HCT116 (cell line): ENCODE measurements around the gene BCAR3. TPM values are rescaled to one million over a fixed set of nuclear protein-coding genes. Genes with fewer than 3 reads are reported as not detected.

Source experiments
- ATAC-seq: fragments of 200-7000 bp; cut with Tn5 transposase; 2 replicates; pipeline ENCODE4 v1.9.1; 2020; ENCODE audit warnings: mild to moderate bottlenecking, moderate library complexity
- BruUV-seq: library from RNA; stranded (reverse); fragments of 400-500 nt; replicated peaks from 2 replicates; lab custom pipeline; 2021; lab: Mats Ljungman, UMichigan
- CTCF ChIA-PET: fragments of 300-600 bp; sonication (Branson Sonifier 250); formaldehyde crosslinking; loops from one replicate; lab custom pipeline; 2021; ENCODE audit warnings: antibody characterized with exemption; lab: Charles Lee
- POLR2A ChIA-PET: fragments of 300-600, 350-600 bp; sonication (Branson Sonifier 250); formaldehyde crosslinking; loops from one replicate; lab custom pipeline; 2021; ENCODE audit warnings: antibody characterized with exemption; lab: Charles Lee
- RAD21 ChIA-PET, 2 experiments: fragments of 300-600 bp; sonication (Branson Sonifier 250); formaldehyde crosslinking; loops; one replicate each; lab custom pipeline; 2023; ENCODE audit warnings: low total read pairs in 2 of 2; ENCODE audit not compliant: uncharacterized antibody in 2 of 2, unreplicated experiment in 2 of 2, low non-redundant PET in 1 of 2; lab: Charles Lee
- DNase-seq: peaks from one replicate; pipeline ENCODE4 v3.0.0-alpha.2; 2010; ENCODE audit warnings: low read depth, low spot score
- H2AFZ ChIP-seq: fragments of 200-600 bp; shearing (Covaris generic), sonication (generic); 2 replicates; pipeline ENCODE4 v1.6.1; 2017; ENCODE audit warnings: low read depth, mixed run types, mixed read lengths, antibody characterized with exemption, low read length; ENCODE audit not compliant: poor library complexity, severe bottlenecking
- H3K27ac ChIP-seq: 2 replicates; pipeline ENCODE4 v1.5.1; 2012; ENCODE audit warnings: low read depth, low read length
- H3K27me3 ChIP-seq: fragments of 200-600 bp; sonication (generic); 2 replicates; pipeline ENCODE4 v1.6.1; 2016; ENCODE audit warnings: mixed run types, low read length, mixed read lengths; ENCODE audit not compliant: insufficient read depth
- H3K36me3 ChIP-seq, 2 experiments: fragments of 200-500 bp in 1 of 2; fragments of 200-600 bp in 1 of 2; sonication (Bioruptor generic) in 1 of 2; sonication (generic) in 1 of 2; 2 replicates each; pipeline versions ENCODE4 v1.5.1 to v1.6.1; 2014 to 2016; ENCODE audit warnings: low read length in 2 of 2, inconsistent platforms in 1 of 2, mixed read lengths in 1 of 2, mixed run types in 1 of 2; ENCODE audit not compliant: insufficient read depth in 2 of 2, control insufficient read depth in 1 of 2
- H3K4me1 ChIP-seq, 2 experiments: fragments of 200-600 bp in 1 of 2; sonication (generic) in 1 of 2; 2 replicates each; pipeline versions ENCODE4 v1.5.1 to v1.6.1; 2012 to 2017; ENCODE audit warnings: low read length in 2 of 2, inconsistent platforms in 1 of 2, mild to moderate bottlenecking in 1 of 2, mixed read lengths in 1 of 2, mixed run types in 1 of 2, moderate library complexity in 1 of 2; ENCODE audit not compliant: insufficient read depth in 2 of 2, control insufficient read depth in 1 of 2
- H3K4me2 ChIP-seq: fragments of 200-600 bp; sonication (generic); 2 replicates; pipeline ENCODE4 v1.6.1; 2017; ENCODE audit warnings: mixed run types, low read length, mixed read lengths
- H3K4me3 ChIP-seq, 2 experiments: fragments of 200-600 bp in 1 of 2; sonication (generic) in 1 of 2; replicated peaks in 1 of 2; 2 replicates each; pipeline ENCODE4 v1.5.1; 2011 to 2016; ENCODE audit warnings: low read length in 2 of 2, control low read depth in 1 of 2, low read depth in 1 of 2, mild to moderate bottlenecking in 1 of 2, mixed read lengths in 1 of 2, mixed run types in 1 of 2
- H3K79me2 ChIP-seq: fragments of 200-600 bp; sonication (generic); 2 replicates; pipeline ENCODE4 v1.6.1; 2017; ENCODE audit warnings: mild to moderate bottlenecking, mixed run types, low read length, moderate library complexity, mixed read lengths; ENCODE audit not compliant: insufficient read depth
- H3K9ac ChIP-seq: fragments of 200-600 bp; sonication (generic); 2 replicates; pipeline ENCODE4 v1.6.1; 2016; ENCODE audit warnings: low read length, mixed read lengths
- H3K9me2 ChIP-seq: fragments of 200-600 bp; sonication (generic), shearing (Covaris generic); 2 replicates; pipeline ENCODE4 v1.6.1; 2017; ENCODE audit warnings: mixed run types, mild to moderate bottlenecking, moderate library complexity; ENCODE audit not compliant: insufficient read depth
- H3K9me3 ChIP-seq, 2 experiments: fragments of 200-500 bp in 1 of 2; fragments of 200-600 bp in 1 of 2; sonication (Bioruptor generic) in 1 of 2; sonication (generic) in 1 of 2; 2 replicates each; pipeline ENCODE4 v1.6.1; 2014 to 2017; ENCODE audit warnings: low read length in 2 of 2, mixed read lengths in 2 of 2, inconsistent platforms in 1 of 2, low read depth in 1 of 2, mild to moderate bottlenecking in 1 of 2, mixed run types in 1 of 2, moderate library complexity in 1 of 2; ENCODE audit not compliant: control insufficient read depth in 1 of 2, insufficient read depth in 1 of 2
- H4K20me1 ChIP-seq: fragments of 200-600 bp; sonication (generic), shearing (Covaris generic); 2 replicates; pipeline ENCODE4 v1.6.1; 2017; ENCODE audit warnings: mixed run types, mild to moderate bottlenecking, moderate library complexity; ENCODE audit not compliant: insufficient read depth
- ATF3 ChIP-seq: IDR thresholded peaks from 2 replicates; pipeline ENCODE4 v1.6.1; 2012
- CEBPB ChIP-seq: IDR thresholded peaks from 2 replicates; pipeline ENCODE4 v1.6.1; 2012; ENCODE audit warnings: low read depth
- CTCF ChIP-seq, 3 experiments: fragments of 200-600 bp in 1 of 3; sonication (generic) in 1 of 3; IDR thresholded peaks in 2 of 3; conservative IDR thresholded peaks in 1 of 3; 2 replicates each; pipeline ENCODE4 v1.5.1; 2012 to 2017; ENCODE audit warnings: low read depth in 2 of 3, low read length in 2 of 3, antibody characterized with exemption in 1 of 3, borderline replicate concordance in 1 of 3, control low read depth in 1 of 3, mild to moderate bottlenecking in 1 of 3, mixed read lengths in 1 of 3, mixed run types in 1 of 3, moderate library complexity in 1 of 3; ENCODE audit not compliant: insufficient read depth in 1 of 3
- ELF1 ChIP-seq: IDR thresholded peaks from 2 replicates; pipeline ENCODE4 v1.6.1; 2012; ENCODE audit warnings: low read depth, borderline replicate concordance
- EZH2 ChIP-seq: fragments of 200-600 bp; sonication (generic); IDR thresholded peaks from 2 replicates; pipeline ENCODE4 v1.6.1; 2017; ENCODE audit warnings: antibody characterized with exemption, mixed run types
- FOSL1 ChIP-seq: IDR thresholded peaks from 2 replicates; pipeline ENCODE4 v1.6.1; 2012; ENCODE audit warnings: low read depth
- JUND ChIP-seq: IDR thresholded peaks from 2 replicates; pipeline ENCODE4 v1.6.1; 2012
- MAX ChIP-seq: IDR thresholded peaks from 2 replicates; pipeline ENCODE4 v1.6.1; 2012
- POLR2A ChIP-seq: IDR thresholded peaks from 2 replicates; pipeline ENCODE4 v1.7.0; 2011; ENCODE audit warnings: borderline replicate concordance; ENCODE audit not compliant: insufficient read depth, insufficient read length; ENCODE audit errors: extremely low read depth
- POLR2AphosphoS5 ChIP-seq: IDR thresholded peaks from 2 replicates; pipeline ENCODE4 v1.6.1; 2011; ENCODE audit warnings: mild to moderate bottlenecking, low read depth, low read length, moderate library complexity
- RAD21 ChIP-seq: IDR thresholded peaks from 2 replicates; pipeline ENCODE4 v1.6.1; 2012; ENCODE audit warnings: low read depth, mild to moderate bottlenecking
- REST ChIP-seq: IDR thresholded peaks from 2 replicates; pipeline ENCODE4 v1.6.1; 2012; ENCODE audit warnings: low read depth
- SRF ChIP-seq: IDR thresholded peaks from 2 replicates; pipeline ENCODE4 v1.6.1; 2012; ENCODE audit warnings: low read depth
- YY1 ChIP-seq: IDR thresholded peaks from 2 replicates; pipeline ENCODE4 v1.6.1; 2011; ENCODE audit warnings: low read length, low read depth, moderate library complexity, mild to moderate bottlenecking; ENCODE audit not compliant: insufficient replicate concordance; ENCODE audit errors: extremely low read depth
- ZNF274 ChIP-seq: fragments of 200-500 bp; sonication (Bioruptor generic); IDR thresholded peaks from 2 replicates; pipeline ENCODE4 v1.6.1; 2014; ENCODE audit warnings: mild to moderate bottlenecking, low read depth, low read length, inconsistent platforms
- intact Hi-C: fragments of 100-400 bp; cut with micrococcal nuclease; formaldehyde crosslinking; loops from 2 replicates; pipeline ENCODE4 v1.10.0; 2022
- total RNA-seq: library from RNA; stranded (reverse); gene quantifications from one replicate; pipeline ENCODE4 v1.2.1, GENCODE V29; 2021; ENCODE audit not compliant: unreplicated experiment

BCAR3 gene
- total RNA-seq, 1 experiment from 2014 or later: 24.5 TPM

GRCh38 chr1:93723733-93724270 is 42.2 kb upstream of the BCAR3 start (continued):
- TF ChIP-seq POLR2AphosphoS5: no peak
- no peak for TF ChIP-seq YY1
- no peak for TF ChIP-seq JUND
- no peak for TF ChIP-seq FOSL1
- no peak for TF ChIP-seq CEBPB
- TF ChIP-seq MAX: no peak

- Histone ChIP-seq H3K9ac (peak overlapping the region; percentile 9; the same call in 1 of the 2 replicates), H3K9me2 (no peaks in the 10 kb centered on the region), H4K20me1 (no peaks in the 10 kb centered on the region), H3K27me3 (no peaks in the 10 kb centered on the region), H3K27ac (no peak overlapping the region), H3K79me2 (no peaks in the 10 kb centered on the region), H2AFZ (no peak overlapping the region), H3K4me3 (no peak overlapping the region), H3K4me1 (peaks cover 6 to 39% of the 10 kb centered on the region in 2 experiments; a peak in 3 of 4 replicates), H3K9me3 (no peaks in the 10 kb centered on the region; a peak in 1 of 4 replicates), H3K36me3 (no peaks in the 10 kb centered on the region), H3K4me2 (peak overlapping the region; percentile 39)
- ChIA-PET POLR2A (no interaction called here), RAD21 (no interaction called here), CTCF (no interaction called here)
- no TSS peak for BruUV-seq
- intact Hi-C loops: no loop called here
- DNase-seq (no peak), ATAC-seq (peak; percentile 58)
- TF ChIP-seq ELF1 (no peak), EZH2 (no peak), MAX (no peak), CTCF (IDR thresholded peaks at IDR 0.05 in 2 of 3, conservative IDR thresholded peaks at IDR 0.05 in 1 of 3; ENCODE audit: borderline replicate concordance in 1 of 3, insufficient read depth in 1 of 3, low read depth in 2 of 3, low read length in 2 of 3) (no peak), JUND (no peak), SRF (no peak), POLR2AphosphoS5 (no peak), ZNF274 (no peak), POLR2A (no peak), REST (no peak), ATF3 (no peak), RAD21 (no peak)
Observed at GRCh38 chr1:93723110-93723509, 41.5 kb upstream of the BCAR3 start.
